ENCODE data around the gene JARID2. TPM values are rescaled to one million over a fixed set of nuclear protein-coding genes. Genes with fewer than 3 reads are reported as not detected.

JARID2 gene
- total RNA-seq, 1 experiment from 2014 or later = 23.6 TPM

DNA sequence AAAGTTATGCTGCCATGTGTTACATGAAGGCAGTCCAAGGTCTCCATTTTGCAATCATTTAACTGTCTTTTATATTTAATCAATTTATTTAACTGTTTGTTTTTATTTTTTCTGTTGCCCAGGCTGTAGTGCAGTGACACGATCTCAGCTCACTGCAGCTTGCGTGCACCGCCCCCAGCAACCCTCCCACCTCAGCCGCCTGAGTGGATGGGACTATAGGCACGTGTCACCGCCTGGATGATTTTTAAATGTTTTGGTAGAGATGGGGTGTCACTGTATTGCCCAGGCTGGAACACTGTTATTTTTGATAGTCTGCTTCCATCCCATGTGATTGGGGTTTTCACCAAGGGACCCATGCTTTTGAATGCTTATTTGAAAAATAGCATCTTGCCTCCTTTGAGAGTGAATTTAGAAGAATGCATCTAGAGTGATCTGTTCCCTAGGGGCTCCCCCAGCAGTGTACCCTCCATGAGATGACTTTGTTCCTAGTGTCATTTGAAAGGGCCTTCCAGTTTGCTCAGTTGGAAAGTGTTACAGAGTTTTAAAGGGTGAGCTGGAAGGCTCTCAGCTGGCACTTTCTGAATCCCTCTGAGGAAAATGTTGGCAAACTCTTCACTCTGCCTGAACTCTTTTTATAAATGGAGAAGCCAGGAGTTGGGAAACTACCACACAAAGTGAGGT, 143.4 kb downstream of the JARID2 start:
- Histone ChIP-seq H3K27ac (ENCODE audit: low read depth, low read length) (no peak overlapping the region), H3K27me3 (ENCODE audit: insufficient read depth, low read length) (no peaks in the 10 kb centered on the region), H3K4me1 (ENCODE audit: control insufficient read depth in 1 of 2, insufficient read depth in 2 of 2, low read length in 2 of 2) (no peaks in the 10 kb centered on the region), H2AFZ (ENCODE audit: low read depth, low read length, poor library complexity, severe bottlenecking) (no peak overlapping the region), H3K79me2 (ENCODE audit: insufficient read depth, low read length) (peaks cover 82% of the 10 kb centered on the region), H3K9ac (ENCODE audit: low read length) (no peak overlapping the region), H4K20me1 (ENCODE audit: insufficient read depth) (no peaks in the 10 kb centered on the region), H3K4me2 (ENCODE audit: low read length) (no peak overlapping the region), H3K36me3 (ENCODE audit: control insufficient read depth in 1 of 2, insufficient read depth in 2 of 2, low read length in 2 of 2) (no peaks in the 10 kb centered on the region), H3K9me2 (ENCODE audit: insufficient read depth) (no peaks in the 10 kb centered on the region), H3K4me3 (replicated peaks in 1 of 2; ENCODE audit: low read depth in 1 of 2, low read length in 2 of 2) (no peak overlapping the region), H3K9me3 (ENCODE audit: control insufficient read depth in 1 of 2, insufficient read depth in 1 of 2, low read depth in 1 of 2, low read length in 2 of 2) (no peaks in the 10 kb centered on the region)
- intact Hi-C loops (cut with micrococcal nuclease) = no loop called here
- TF ChIP-seq RAD21 (IDR thresholded peaks at IDR 0.05; ENCODE audit: low read depth) = no peak
- TF ChIP-seq SP1 (IDR thresholded peaks at IDR 0.05; ENCODE audit: low read depth) = no peak
- TF ChIP-seq ZNF274 (IDR thresholded peaks at IDR 0.05; ENCODE audit: low read depth, low read length) = no peak
- TF ChIP-seq, protein P1, sequence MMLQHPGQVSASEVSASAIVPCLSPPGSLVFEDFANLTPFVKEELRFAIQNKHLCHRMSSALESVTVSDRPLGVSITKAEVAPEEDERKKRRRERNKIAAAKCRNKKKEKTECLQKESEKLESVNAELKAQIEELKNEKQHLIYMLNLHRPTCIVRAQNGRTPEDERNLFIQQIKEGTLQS (IDR thresholded peaks at IDR 0.05) = no peak
- TF ChIP-seq, protein P2, sequence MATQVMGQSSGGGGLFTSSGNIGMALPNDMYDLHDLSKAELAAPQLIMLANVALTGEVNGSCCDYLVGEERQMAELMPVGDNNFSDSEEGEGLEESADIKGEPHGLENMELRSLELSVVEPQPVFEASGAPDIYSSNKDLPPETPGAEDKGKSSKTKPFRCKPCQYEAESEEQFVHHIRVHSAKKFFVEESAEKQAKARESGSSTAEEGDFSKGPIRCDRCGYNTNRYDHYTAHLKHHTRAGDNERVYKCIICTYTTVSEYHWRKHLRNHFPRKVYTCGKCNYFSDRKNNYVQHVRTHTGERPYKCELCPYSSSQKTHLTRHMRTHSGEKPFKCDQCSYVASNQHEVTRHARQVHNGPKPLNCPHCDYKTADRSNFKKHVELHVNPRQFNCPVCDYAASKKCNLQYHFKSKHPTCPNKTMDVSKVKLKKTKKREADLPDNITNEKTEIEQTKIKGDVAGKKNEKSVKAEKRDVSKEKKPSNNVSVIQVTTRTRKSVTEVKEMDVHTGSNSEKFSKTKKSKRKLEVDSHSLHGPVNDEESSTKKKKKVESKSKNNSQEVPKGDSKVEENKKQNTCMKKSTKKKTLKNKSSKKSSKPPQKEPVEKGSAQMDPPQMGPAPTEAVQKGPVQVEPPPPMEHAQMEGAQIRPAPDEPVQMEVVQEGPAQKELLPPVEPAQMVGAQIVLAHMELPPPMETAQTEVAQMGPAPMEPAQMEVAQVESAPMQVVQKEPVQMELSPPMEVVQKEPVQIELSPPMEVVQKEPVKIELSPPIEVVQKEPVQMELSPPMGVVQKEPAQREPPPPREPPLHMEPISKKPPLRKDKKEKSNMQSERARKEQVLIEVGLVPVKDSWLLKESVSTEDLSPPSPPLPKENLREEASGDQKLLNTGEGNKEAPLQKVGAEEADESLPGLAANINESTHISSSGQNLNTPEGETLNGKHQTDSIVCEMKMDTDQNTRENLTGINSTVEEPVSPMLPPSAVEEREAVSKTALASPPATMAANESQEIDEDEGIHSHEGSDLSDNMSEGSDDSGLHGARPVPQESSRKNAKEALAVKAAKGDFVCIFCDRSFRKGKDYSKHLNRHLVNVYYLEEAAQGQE (IDR thresholded peaks at IDR 0.05; ENCODE audit: low read depth) = no peak
- no peak for TF ChIP-seq ZFX (IDR thresholded peaks at IDR 0.05)
- no peak for TF ChIP-seq SIN3A (IDR thresholded peaks at IDR 0.05; ENCODE audit: low read depth)
- TF ChIP-seq JUND (IDR thresholded peaks at IDR 0.05) = no peak
- TF ChIP-seq, protein P3, sequence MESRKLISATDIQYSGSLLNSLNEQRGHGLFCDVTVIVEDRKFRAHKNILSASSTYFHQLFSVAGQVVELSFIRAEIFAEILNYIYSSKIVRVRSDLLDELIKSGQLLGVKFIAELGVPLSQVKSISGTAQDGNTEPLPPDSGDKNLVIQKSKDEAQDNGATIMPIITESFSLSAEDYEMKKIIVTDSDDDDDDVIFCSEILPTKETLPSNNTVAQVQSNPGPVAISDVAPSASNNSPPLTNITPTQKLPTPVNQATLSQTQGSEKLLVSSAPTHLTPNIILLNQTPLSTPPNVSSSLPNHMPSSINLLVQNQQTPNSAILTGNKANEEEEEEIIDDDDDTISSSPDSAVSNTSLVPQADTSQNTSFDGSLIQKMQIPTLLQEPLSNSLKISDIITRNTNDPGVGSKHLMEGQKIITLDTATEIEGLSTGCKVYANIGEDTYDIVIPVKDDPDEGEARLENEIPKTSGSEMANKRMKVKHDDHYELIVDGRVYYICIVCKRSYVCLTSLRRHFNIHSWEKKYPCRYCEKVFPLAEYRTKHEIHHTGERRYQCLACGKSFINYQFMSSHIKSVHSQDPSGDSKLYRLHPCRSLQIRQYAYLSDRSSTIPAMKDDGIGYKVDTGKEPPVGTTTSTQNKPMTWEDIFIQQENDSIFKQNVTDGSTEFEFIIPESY (IDR thresholded peaks at IDR 0.05; ENCODE audit: extremely low read depth, insufficient replicate concordance, low read length) = no peak
- no peak for TF ChIP-seq CEBPB (IDR thresholded peaks at IDR 0.05; ENCODE audit: low read depth)
- TF ChIP-seq EGR1 (IDR thresholded peaks at IDR 0.05; ENCODE audit: low read depth) = no peak
- TF ChIP-seq, protein P4, sequence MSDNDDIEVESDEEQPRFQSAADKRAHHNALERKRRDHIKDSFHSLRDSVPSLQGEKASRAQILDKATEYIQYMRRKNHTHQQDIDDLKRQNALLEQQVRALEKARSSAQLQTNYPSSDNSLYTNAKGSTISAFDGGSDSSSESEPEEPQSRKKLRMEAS (IDR thresholded peaks at IDR 0.05) = no peak
- no peak for TF ChIP-seq EZH2 (IDR thresholded peaks at IDR 0.05)
- no peak for TF ChIP-seq POLR2A (IDR thresholded peaks at IDR 0.05; ENCODE audit: borderline replicate concordance, extremely low read depth, insufficient read depth, insufficient read length)
- ATAC-seq (no peak), DNase-seq (ENCODE audit: low read depth, low spot score) (no peak)
- ChIA-PET CTCF (no interaction called here), RAD21 (ENCODE audit: low non-redundant PET in 1 of 2, low total read pairs in 2 of 2, uncharacterized antibody in 2 of 2, unreplicated experiment in 2 of 2) (interaction anchor here in 1 of 2 experiments (1.4 kb wide), 1 partner anchor 106 kb away, joined by 6 read pairs; no protein-coding TSS in a partner anchor), POLR2A (no interaction called here)
- BruUV-seq (replicated peaks) = no TSS peak
